Testis (tissue), 3 donors: ENCODE measurements around the gene CNTN4. TPM values are rescaled to one million over a fixed set of nuclear protein-coding genes. Genes with fewer than 3 reads are reported as not detected.

Source experiments
- DNase-seq: peaks from one replicate; pipeline ENCODE4 v3.0.0-alpha.2; 2019
- H3K27ac ChIP-seq, 2 donors: fragments of 200-600 bp; sonication (generic); one replicate each; pipeline ENCODE4 v1.5.1; 2019
- H3K27me3 ChIP-seq: fragments of 200-600 bp; sonication (generic); one replicate; pipeline ENCODE4 v1.5.1; 2019
- H3K36me3 ChIP-seq: fragments of 200-600 bp; sonication (generic); one replicate; pipeline ENCODE4 v1.5.1; 2017; ENCODE audit warnings: low read depth; ENCODE audit errors: missing control alignments
- H3K4me1 ChIP-seq: fragments of 200-600 bp; sonication (generic); one replicate; pipeline ENCODE4 v1.5.1; 2019
- H3K4me3 ChIP-seq, 2 donors: fragments of 200-600 bp; sonication (generic); one replicate each; pipeline ENCODE4 v1.5.1; 2017 to 2019
- H3K9me3 ChIP-seq: fragments of 200-600 bp; sonication (generic); one replicate; pipeline ENCODE4 v1.5.1; 2017
- POLR2A ChIP-seq: fragments of 450-650 bp; IDR thresholded peaks from one replicate; pipeline ENCODE4 v1.6.1; 2017; ENCODE audit warnings: antibody characterized with exemption, mild to moderate bottlenecking, moderate library complexity
- WGBS, 2 donors: methylation state at CpG; one replicate each; pipeline ENCODE4 v1.1.5; 2018; 5-methylcytosine and 5-hydroxymethylcytosine counted together
- intact Hi-C: fragments of 100-400 bp; cut with DNase I; formaldehyde crosslinking; loops from one replicate; pipeline ENCODE4 v1.15.1; 2023; ENCODE audit warnings: low total_unique reads
- polyA plus RNA-seq: library from polyadenylated mRNA; stranded (reverse); fragments of 350-450 nt; fragmentation: Illumina TruSeq; extraction: RNeasy Lipid Tissue Mini Kit (QIAGEN cat#74804); gene quantifications from one replicate; pipeline ENCODE4 v1.2.3, GENCODE V29; 2014; ENCODE audit warnings: low read depth, low replicate concordance; ENCODE audit not compliant: insufficient read depth
- total RNA-seq, 2 donors: library from RNA; depleted of rRNA; stranded (reverse); fragments of >200 nt; gene quantifications; one replicate each; pipeline ENCODE4 v1.2.3, GENCODE V29; 2016
- TF ChIP-seq, protein P1 (sequence below), 3 experiments: fragments of 450-650 bp in 2 of 3; fragments of 200-600 bp in 1 of 3; sonication (generic) in 1 of 3; IDR thresholded peaks; one replicate each; pipeline ENCODE4 v1.5.1; 2016 to 2019; ENCODE audit warnings: antibody characterized with exemption in 3 of 3, mild to moderate bottlenecking in 2 of 3, moderate library complexity in 1 of 3

The CNTN4 gene
- total and polyA plus RNA-seq, 3 donors from 2014 or later = 10.4 to 37.7 (median 19.6) TPM

DNA sequence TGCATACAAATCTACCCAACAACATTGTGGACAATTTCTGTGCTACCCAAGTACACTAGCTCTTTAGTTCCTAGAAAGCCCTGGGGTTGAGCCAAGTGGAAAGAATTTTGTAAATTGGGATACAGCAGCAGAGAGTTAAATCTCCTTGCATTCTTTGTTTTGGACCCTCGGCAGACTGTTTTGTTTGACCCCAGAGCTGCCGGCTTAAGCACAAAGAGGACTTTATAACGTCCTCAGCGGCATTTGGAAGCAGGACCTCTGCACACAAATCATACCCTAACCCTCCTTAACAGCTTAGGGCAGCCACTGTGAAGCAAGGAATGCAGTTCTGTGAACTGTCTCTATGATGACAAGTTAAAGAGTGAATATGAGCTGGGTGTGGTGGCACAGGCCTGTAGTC, 415.3 kb downstream of the CNTN4 start:
- 40 to 41% methylated on average over 4 of the region's 4 CpGs for WGBS, 2 donors
- no peaks in the 10 kb centered on the region for H3K36me3 ChIP-seq
- intact Hi-C loops = no loop called here
- H3K4me1 ChIP-seq = no peaks in the 10 kb centered on the region
- H3K27me3 ChIP-seq = no peaks in the 10 kb centered on the region
- no peak overlapping the region for H3K4me3 ChIP-seq
- H3K27ac ChIP-seq = no peak overlapping the region
- no peaks in the 10 kb centered on the region for H3K9me3 ChIP-seq
- DNase-seq = no peak
- no peak for TF ChIP-seq POLR2A
- TF ChIP-seq, protein P1, sequence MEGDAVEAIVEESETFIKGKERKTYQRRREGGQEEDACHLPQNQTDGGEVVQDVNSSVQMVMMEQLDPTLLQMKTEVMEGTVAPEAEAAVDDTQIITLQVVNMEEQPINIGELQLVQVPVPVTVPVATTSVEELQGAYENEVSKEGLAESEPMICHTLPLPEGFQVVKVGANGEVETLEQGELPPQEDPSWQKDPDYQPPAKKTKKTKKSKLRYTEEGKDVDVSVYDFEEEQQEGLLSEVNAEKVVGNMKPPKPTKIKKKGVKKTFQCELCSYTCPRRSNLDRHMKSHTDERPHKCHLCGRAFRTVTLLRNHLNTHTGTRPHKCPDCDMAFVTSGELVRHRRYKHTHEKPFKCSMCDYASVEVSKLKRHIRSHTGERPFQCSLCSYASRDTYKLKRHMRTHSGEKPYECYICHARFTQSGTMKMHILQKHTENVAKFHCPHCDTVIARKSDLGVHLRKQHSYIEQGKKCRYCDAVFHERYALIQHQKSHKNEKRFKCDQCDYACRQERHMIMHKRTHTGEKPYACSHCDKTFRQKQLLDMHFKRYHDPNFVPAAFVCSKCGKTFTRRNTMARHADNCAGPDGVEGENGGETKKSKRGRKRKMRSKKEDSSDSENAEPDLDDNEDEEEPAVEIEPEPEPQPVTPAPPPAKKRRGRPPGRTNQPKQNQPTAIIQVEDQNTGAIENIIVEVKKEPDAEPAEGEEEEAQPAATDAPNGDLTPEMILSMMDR (IDR thresholded peaks at IDR 0.05) = no peak

GRCh38 chr3:2516762-2517441, 418.2 kb downstream of the CNTN4 start:
- TF ChIP-seq, protein P1 (IDR thresholded peaks at IDR 0.05) = no peak
- no peak for TF ChIP-seq POLR2A
- Histone ChIP-seq H3K9me3 (no peaks in the 10 kb centered on the region), H3K4me1 (no peaks in the 10 kb centered on the region), H3K27me3 (no peaks in the 10 kb centered on the region), H3K27ac (no peak overlapping the region), H3K4me3 (no peak overlapping the region), H3K36me3 (no peaks in the 10 kb centered on the region)
- intact Hi-C loops = no loop called here
- WGBS, 2 donors = 81 to 86% methylated on average over 1 of the region's 1 CpG
- DNase-seq = no peak

GRCh38 chr3:2517500-2518172, 419.0 kb downstream of the CNTN4 start:
- H3K27me3 ChIP-seq = no peaks in the 10 kb centered on the region
- no peak for DNase-seq
- no peak overlapping the region for H3K4me3 ChIP-seq
- no peaks in the 10 kb centered on the region for H3K4me1 ChIP-seq
- H3K9me3 ChIP-seq = no peaks in the 10 kb centered on the region
- WGBS, 2 donors = 77 to 82% methylated on average over 5 of the region's 5 CpGs
- H3K27ac ChIP-seq = no peak overlapping the region
- H3K36me3 ChIP-seq = no peaks in the 10 kb centered on the region
- TF ChIP-seq, protein P1 (IDR thresholded peaks at IDR 0.05) = no peak
- no peak for TF ChIP-seq POLR2A
- intact Hi-C loops = no loop called here

GRCh38 chr3:2523281-2523836, 424.7 kb downstream of the CNTN4 start:
- Histone ChIP-seq H3K27ac (no peak overlapping the region), H3K36me3 (no peaks in the 10 kb centered on the region), H3K27me3 (no peaks in the 10 kb centered on the region), H3K9me3 (no peaks in the 10 kb centered on the region), H3K4me3 (no peak overlapping the region), H3K4me1 (no peaks in the 10 kb centered on the region)
- intact Hi-C loops = no loop called here
- DNase-seq = no peak
- TF ChIP-seq, protein P1 (IDR thresholded peaks at IDR 0.05) = no peak
- TF ChIP-seq POLR2A = no peak
- WGBS, 2 donors = 58 to 69% methylated on average over 2 of the region's 2 CpGs
